Coronary artery (tissue), 2 donors: ENCODE results near the gene FBXW4.

Experiments
- DNase-seq: peaks from one replicate; pipeline ENCODE4 v3.0.0-alpha.2; 2017; ENCODE audit warnings: low spot score
- H3K27ac ChIP-seq, 2 donors: fragments of 200-600 bp; sonication (generic); one replicate each; pipeline ENCODE4 v1.5.1; 2016 to 2019
- H3K4me3 ChIP-seq: fragments of 200-600 bp; sonication (generic); 2 replicates; pipeline ENCODE4 v1.5.1; 2016; ENCODE audit warnings: mild to moderate bottlenecking, moderate library complexity
- TF ChIP-seq, protein P1 (sequence below): fragments of 200-600 bp; sonication (generic); IDR thresholded peaks from one replicate; pipeline ENCODE4 v1.5.1; 2019; ENCODE audit warnings: antibody characterized with exemption

FBXW4 gene

GRCh38 chr10:101708073-101708472 lies 13.1 kb upstream of the FBXW4 start:
- Histone ChIP-seq H3K27ac (no peak overlapping the region), H3K4me3 (no peak overlapping the region)
- TF ChIP-seq, protein P1, sequence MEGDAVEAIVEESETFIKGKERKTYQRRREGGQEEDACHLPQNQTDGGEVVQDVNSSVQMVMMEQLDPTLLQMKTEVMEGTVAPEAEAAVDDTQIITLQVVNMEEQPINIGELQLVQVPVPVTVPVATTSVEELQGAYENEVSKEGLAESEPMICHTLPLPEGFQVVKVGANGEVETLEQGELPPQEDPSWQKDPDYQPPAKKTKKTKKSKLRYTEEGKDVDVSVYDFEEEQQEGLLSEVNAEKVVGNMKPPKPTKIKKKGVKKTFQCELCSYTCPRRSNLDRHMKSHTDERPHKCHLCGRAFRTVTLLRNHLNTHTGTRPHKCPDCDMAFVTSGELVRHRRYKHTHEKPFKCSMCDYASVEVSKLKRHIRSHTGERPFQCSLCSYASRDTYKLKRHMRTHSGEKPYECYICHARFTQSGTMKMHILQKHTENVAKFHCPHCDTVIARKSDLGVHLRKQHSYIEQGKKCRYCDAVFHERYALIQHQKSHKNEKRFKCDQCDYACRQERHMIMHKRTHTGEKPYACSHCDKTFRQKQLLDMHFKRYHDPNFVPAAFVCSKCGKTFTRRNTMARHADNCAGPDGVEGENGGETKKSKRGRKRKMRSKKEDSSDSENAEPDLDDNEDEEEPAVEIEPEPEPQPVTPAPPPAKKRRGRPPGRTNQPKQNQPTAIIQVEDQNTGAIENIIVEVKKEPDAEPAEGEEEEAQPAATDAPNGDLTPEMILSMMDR, result no peak
- DNase-seq, result no peak

DNA sequence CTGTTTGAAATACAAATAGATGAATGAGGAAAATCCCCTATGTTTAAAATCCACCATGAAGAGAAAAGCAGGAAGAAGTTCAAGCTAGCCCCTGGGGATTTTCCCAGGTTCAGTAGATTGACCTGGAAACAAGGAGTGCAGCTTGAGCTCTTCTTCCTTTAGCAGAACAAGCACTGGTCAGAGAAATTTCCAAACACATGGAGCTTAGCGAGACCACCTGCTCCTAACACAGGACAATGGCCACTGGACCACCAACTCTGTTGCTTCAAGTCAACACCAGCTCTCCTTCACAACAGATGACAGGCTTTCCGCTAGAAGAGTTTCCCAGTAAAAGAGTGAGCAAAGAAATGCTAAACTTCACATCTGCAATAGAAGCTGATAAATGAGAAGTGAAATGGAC lies 9.4 kb upstream of the FBXW4 start:
- DNase-seq, result no peak
- Histone ChIP-seq H3K4me3 (no peak overlapping the region), H3K27ac (no peak overlapping the region)
- TF ChIP-seq, protein P1, result no peak

DNA sequence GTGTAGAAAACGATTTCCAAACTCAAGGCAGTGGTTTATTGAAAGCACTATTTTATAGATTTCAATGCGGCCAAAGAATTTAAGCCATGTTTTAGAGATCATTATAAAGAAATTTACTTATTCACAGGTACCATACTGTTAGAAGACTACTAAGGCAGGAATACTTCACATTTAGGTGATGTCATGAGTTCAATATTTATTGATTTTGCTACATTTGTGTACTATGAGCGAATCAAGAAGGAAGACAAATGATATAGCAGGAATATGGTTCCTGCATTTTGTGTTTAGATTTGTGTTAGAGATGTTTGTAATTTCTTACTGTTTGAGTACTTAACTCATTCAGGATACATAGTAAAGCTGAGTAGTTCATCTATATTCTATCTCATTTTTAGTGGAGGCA lies 1.7 kb upstream of the FBXW4 start:
- TF ChIP-seq, protein P1, result no peak
- DNase-seq, result no peak
- Histone ChIP-seq H3K27ac (no peak overlapping the region), H3K4me3 (no peak overlapping the region)

- TF ChIP-seq, protein P1, result no peak
- DNase-seq, result no peak
- Histone ChIP-seq H3K4me3 (peak overlapping the region; percentile 88), H3K27ac (peak overlapping the region; percentile 99)
Observed at GRCh38 chr10:101695404-101695890, 477 bp upstream of the FBXW4 start.

DNA sequence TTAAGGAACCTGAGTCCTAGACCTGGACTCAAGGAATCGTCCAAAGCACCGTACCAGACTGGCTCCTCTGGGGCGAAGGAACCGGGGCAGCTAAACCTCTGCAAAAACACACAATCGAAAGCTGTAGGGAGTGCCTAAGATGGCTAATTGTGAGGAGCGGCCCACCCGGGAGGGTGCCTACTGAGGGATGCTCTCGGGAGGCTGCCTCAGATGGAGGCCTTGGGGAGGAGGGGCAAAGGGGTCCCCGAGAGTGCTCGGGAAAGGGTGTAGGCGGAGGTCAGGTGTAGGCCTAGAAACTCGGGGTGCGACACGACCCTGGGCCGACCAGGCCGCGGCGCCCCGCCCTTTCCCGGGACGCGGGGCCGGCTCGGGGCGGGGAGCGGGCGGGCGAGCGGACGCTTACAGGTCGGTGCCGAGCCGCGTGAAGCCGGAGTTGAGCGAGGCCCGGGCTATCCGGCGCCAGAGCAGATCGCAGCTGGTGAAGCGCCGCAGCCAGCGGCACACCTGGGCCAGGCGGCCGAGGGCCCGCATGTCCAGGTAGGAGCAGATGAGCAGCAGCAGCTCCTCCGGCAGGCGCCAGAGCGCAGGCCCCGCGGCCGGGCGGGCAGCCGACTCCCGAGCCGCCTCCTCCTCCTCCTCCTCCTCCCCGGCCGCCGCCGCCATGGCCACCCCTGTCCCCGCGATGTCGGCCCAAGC lies 844 bp downstream of the FBXW4 start:
- Histone ChIP-seq H3K27ac (peak overlapping the region; percentile 99), H3K4me3 (peak overlapping the region; percentile 88)
- peak; percentile 78 for DNase-seq
- TF ChIP-seq, protein P1, result no peak

DNA sequence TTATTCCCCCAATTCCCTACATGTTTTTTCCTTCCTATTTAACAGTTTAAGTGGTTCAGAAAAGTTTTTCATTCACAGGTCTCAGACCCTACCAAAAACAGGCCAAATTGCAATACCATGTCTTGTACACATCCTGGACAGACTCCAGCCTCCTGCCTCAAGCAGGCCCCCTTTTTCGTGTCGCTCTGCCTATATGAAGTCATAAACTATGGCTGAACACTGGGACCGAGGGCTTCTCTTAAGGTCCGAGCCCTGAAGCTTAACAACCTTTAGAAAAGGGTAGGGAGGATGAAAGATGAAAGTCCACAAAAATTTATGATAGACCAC lies 1.4 kb downstream of the FBXW4 start:
- H3K27ac ChIP-seq, result peak overlapping the region; percentile 99
- TF ChIP-seq, protein P1, result no peak
- H3K4me3 ChIP-seq, result peak overlapping the region; percentile 88
- DNase-seq, result no peak

DNA sequence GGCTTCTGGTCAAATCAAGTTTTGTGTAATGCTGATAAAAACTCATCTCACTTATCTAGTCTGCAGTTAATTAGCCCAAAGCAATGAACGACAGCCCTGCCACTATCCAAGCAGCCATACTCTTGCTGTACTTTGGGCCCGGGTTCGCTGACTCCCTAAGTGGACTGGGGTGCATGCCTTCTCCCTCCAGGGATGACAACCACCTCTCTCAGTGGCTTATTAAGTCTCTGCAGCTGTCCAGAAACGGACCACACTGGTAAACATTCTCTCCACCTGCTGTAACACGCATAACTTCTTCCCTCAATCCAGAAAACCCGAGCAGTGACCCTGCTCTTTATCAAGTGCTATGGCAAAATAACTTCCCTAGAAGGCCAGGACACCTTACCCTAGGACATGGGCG lies 3.9 kb downstream of the FBXW4 start:
- TF ChIP-seq, protein P1, result no peak
- Histone ChIP-seq H3K27ac (no peak overlapping the region), H3K4me3 (no peak overlapping the region)
- no peak for DNase-seq
